HG02642 (cell line): ENCODE data around the gene COPE.
"Not testable (repeated sequence)": the region's sequence is repeated elsewhere in the genome, so short reads cannot be mapped to it uniquely, and the experiment has no call there.

Source experiments
- ATAC-seq: cut with Tn5 transposase; IDR thresholded peaks from one replicate; pipeline ENCODE4 v1.9.1; 2021; ENCODE audit warnings: mild to moderate bottlenecking; ENCODE audit not compliant: unreplicated experiment, poor library complexity

The COPE gene

GRCh38 chr19:18919086-18919899 is at the start of gene COPE, which contains the start of gene DDX49:
Gene COPE (minus strand): TSS chr19:18919387. CDS start chr19:18919348, 39 bp downstream.
Gene DDX49 (plus strand): TSS chr19:18919715. CDS start chr19:18919742, 27 bp downstream.
- peak; percentile 93 for ATAC-seq

DNA sequence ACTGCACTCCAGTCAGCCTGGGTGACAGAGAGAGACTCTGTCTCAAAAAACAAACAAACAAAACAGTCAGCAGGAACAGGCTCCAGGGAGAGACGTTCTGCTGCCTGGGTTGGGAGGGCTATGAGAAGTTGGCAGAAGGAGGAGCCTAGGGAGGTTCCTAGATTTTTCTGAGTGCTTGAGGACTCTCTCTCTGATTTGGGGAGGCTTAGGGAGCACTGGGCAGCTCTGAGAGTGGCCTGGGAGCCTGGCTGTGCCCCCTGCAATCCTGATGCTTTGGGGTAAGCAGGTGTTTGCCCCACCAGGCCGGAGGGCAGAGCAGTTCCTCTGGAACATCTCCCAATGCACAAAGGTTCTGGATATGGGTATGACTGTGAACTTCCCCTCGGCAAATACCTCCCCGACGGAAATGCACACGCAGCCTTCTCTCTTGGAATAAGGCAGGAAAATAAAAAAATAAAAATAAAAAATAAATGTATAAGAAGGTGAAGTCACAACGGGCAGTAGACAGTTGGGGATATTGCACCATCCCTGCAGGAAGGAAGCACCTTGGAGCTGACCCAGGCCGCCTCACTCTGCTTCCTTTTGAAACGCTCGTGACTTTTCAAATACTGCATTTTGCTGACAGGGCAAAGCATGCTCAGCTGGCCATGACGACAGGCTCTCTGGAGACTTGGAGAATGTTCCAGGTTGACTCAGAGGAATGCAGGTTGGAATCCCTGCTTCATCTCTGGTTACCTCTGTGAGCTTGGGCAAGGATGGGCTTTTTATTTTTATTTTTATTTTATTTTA is 48.4 kb upstream of the COPE start:
- ATAC-seq, result no peak

DNA sequence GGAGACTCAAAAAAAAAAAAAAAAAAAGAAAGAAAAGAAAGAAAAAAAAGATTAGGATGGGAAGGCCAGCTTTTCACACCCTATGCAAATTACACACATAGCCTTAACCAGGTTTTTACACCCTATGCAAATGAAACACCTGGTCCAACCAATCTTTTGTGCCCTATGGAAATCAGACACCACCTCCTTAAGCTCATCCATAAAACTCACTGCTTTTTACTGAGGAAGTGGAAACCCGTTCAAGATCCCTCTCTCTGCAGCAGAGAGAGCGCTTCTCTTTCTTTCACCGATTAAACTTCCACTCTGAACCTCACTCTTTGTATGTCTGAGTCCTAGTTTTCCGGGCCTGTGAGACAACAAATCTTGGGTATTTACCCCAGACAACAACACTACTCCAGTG is 47.1 kb upstream of the COPE start:
- no peak for ATAC-seq

DNA sequence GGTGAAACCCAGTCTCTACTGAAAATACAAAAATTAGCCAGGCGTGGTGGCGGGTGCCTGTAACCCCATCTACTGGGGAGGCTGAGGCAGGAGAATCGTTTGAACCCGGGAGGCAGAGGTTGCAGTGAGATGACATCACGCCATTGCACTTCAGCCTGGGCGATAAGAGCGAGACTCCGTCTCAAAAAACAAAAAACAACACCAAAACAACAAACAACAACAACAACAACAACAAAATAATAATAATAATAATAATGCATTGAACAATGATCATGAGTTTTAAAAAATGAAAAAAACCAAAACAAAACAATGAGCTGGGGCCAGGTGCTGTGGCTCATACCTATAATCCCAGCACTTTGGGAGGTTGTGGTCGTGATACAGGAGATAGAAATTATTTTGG is 44.9 kb upstream of the COPE start:
- ATAC-seq, result no peak

GRCh38 chr19:18961767-18962620 is 42.8 kb upstream of the COPE start:
- ATAC-seq, result no peak

- ATAC-seq, result no peak
These were observed 41.2 kb upstream of the COPE start for GRCh38 chr19:18960370-18960769.

- ATAC-seq, result no peak
These were observed 35.9 kb upstream of the COPE start for GRCh38 chr19:18955042-18955441.

DNA sequence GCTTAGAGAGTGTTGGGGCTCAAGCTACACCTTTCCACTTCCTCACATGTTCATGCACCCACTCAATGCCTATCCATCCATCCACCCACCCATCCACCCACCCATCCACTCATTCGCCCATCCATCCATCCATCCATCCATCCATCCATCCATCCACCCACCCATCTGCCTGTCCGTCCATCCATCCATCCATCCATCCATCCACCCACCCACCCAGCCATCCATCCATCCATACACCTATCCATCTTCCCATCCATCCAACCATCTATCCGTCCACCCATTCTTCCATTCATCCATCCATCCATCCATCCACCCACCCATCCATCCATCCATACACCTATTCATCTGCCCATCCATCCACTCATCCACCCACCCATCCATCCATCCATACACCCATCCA is 34.9 kb upstream of the COPE start:
- no peak for ATAC-seq

DNA sequence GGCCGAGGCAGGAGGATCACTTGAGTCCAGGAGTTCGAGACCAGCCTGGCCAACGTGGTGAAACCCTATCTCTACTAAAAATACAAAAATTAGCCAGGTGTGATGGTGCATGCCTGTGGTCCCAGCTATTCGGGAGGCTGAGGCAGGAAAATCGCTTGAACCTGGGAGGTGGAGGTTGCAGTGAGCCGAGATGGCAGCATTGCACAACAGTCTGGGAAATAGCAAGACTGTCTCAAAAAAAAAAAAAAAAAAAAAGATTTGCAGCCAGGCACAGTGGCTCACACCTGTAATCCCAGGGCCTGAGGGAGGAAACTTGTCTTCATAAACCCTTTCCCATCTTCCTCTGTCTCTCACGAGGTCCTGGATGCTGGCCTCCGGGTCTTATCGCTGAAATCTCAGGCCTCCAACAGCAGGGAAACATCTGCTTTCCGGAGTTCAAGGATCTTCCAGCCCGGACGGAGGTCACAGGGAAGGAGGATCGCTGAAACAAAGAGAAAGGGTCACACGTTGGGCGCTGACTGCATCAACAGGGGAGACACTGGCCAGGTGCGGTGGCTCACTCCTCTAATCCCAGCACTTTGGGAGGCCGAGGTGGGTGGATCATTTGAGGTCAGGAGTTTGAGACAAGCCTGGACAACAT is 33.3 kb upstream of the COPE start:
- not testable (repeated sequence) for ATAC-seq

DNA sequence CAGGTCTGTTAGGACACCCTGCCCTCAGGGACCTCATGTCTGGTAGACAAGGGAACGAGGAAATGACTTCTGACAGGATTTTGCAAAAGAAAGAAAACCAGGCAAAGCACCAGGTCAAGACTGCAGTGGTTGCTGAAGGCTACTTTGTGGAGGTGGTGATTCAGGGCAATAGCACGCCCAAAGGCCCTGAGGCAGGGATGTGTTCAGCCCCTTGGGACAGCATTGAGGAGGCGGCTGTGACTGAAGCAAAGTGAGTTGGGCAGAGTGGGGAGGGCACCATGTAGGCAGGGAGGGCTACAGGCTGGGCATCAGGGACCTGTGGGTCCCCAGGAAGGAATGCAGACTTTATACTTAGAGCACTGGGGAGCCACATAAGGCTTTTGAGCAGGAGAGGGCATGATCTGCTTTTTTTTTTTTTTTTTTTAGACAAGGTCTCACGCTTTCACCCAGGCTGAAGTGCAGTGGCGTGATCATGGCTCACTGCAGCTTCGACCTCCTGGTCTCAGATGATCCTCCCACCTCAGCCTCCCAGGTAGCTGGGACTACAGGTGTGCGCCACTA is 32.6 kb upstream of the COPE start:
- ATAC-seq, result no peak

- no peak for ATAC-seq
These were observed 30.7 kb upstream of the COPE start for GRCh38 chr19:18949858-18950257.

DNA sequence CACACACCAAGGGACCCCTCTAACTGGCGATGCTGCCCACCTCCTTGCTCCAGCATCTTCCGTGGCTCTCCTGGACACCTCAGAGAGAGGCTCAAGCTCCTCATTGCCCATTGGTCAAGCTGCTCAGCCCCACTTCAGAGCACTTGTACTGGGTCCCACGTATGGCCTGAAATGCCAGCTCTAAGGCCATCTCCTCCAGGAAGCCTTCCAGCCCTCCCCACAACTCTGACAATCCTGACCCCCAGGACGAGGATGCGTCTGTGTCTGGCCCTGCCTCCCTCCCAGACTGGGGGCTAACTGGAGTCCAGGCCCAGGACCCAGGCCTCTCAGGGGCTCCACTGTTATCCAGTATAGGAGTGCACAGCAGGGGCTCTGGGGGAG is 29.8 kb upstream of the COPE start:
- no peak for ATAC-seq

- ATAC-seq, result no peak
These were observed 29.1 kb upstream of the COPE start for GRCh38 chr19:18948075-18948975.

- no peak for ATAC-seq
These were observed 27.7 kb upstream of the COPE start for GRCh38 chr19:18946918-18947317.

GRCh38 chr19:18946335-18946734 is 27.1 kb upstream of the COPE start:
- no peak for ATAC-seq

- ATAC-seq, result no peak
These were observed 26.1 kb upstream of the COPE start for GRCh38 chr19:18945297-18945696.

DNA sequence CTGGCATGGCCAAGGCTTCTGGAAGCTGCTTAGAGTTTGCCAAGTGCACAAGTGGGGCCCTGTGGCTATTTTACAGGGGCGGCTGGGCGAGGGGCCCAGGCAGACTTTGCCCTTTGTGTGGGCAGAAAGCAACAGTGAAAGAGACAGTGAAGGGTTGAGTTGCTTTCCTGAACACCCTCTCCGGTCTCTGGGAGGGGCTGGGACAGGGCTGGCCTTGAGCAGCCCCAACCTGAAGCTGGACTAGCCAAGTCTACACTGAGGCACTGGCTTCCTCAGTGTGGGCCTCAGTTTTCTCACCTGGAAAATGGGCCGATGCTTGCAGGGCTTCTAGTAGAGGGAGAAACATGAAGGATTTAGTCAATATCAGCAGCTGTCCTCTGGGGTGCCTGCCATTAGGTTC is 24.3 kb upstream of the COPE start:
- ATAC-seq, result no peak

DNA sequence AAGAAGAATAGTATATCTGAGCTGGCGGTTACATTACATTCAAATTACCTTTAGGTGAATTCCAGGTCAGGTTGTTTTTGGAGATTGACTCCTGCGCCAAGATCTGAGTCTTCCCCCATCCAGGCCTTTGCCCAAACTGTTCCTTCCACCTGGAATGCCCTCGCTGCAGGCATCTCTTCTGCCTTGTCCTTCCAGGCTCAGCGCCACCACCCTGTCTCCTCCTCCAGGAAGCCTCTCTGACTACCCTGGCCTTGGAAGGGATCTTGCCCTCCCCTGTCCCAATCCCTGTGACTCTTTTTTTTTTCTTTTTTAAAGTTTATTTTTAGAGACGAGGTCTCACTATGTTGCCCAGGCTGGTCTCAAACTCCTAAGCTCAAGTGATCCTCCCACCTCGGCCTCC is 23.5 kb upstream of the COPE start:
- ATAC-seq, result no peak
